Esophagus muscularis mucosa (tissue), 4 donors: ENCODE data around the gene SGTB. TPM values are rescaled to one million over a fixed set of nuclear protein-coding genes. Genes with fewer than 3 reads are reported as not detected.

Source experiments
- DNase-seq: peaks from one replicate; pipeline ENCODE4 v3.0.0-alpha.2; 2017; ENCODE audit errors: extremely low spot score
- H3K27ac ChIP-seq, 4 donors: fragments of 200-600 bp; sonication (generic); replicated peaks in 1 of 4; 1 replicate in 3 of 4; 2 replicates in 1 of 4; pipeline ENCODE4 v1.5.1; 2016 to 2019; ENCODE audit warnings: mild to moderate bottlenecking in 1 of 4
- H3K27me3 ChIP-seq, 4 donors: fragments of 200-600 bp; sonication (generic); one replicate each; pipeline versions ENCODE4 v1.5.1 to v1.6.0; 2016 to 2019
- H3K36me3 ChIP-seq, 4 donors: fragments of 200-600 bp; sonication (generic); one replicate each; pipeline ENCODE4 v1.5.1; 2016 to 2019
- H3K4me1 ChIP-seq, 4 donors: fragments of 200-600 bp; sonication (generic); one replicate each; pipeline ENCODE4 v1.5.1; 2016 to 2019
- H3K4me3 ChIP-seq, 4 donors: fragments of 200-600 bp; sonication (generic); 1 replicate in 2 of 4; 2 replicates in 2 of 4; pipeline ENCODE4 v1.5.1; 2016 to 2019; ENCODE audit warnings: mild to moderate bottlenecking in 4 of 4, moderate library complexity in 1 of 4
- H3K9me3 ChIP-seq, 4 donors: fragments of 200-600 bp; sonication (generic); 1 replicate in 3 of 4; 2 replicates in 1 of 4; pipeline ENCODE4 v1.5.1; 2016 to 2019
- CTCF ChIP-seq, 3 experiments: fragments of 200-600 bp in 2 of 3; fragments of 450-650 bp in 1 of 3; sonication (generic) in 2 of 3; IDR thresholded peaks; one replicate each; pipeline ENCODE4 v1.5.1; 2017 to 2019; ENCODE audit warnings: antibody characterized with exemption in 3 of 3, mild to moderate bottlenecking in 2 of 3, moderate library complexity in 1 of 3
- EP300 ChIP-seq: sonication (generic); formaldehyde crosslinking; IDR thresholded peaks from one replicate; pipeline ENCODE4 v1.6.1; 2017; ENCODE audit warnings: antibody characterized with exemption
- POLR2A ChIP-seq: fragments of 450-650 bp; IDR thresholded peaks from one replicate; pipeline ENCODE4 v1.6.1; 2017; ENCODE audit warnings: antibody characterized with exemption, moderate library complexity, mild to moderate bottlenecking, low read depth
- POLR2AphosphoS5 ChIP-seq, 2 donors: sonication (generic); formaldehyde crosslinking; IDR thresholded peaks; one replicate each; pipeline ENCODE4 v1.6.1; 2017; ENCODE audit warnings: antibody characterized with exemption in 2 of 2
- WGBS: methylation state at CpG from one replicate; pipeline ENCODE4 v1.1.5; 2018; 5-methylcytosine and 5-hydroxymethylcytosine counted together
- intact Hi-C: fragments of 100-400 bp; cut with DNase I; formaldehyde crosslinking; loops from one replicate; pipeline ENCODE4 v1.15.1; 2023
- total RNA-seq, 4 donors: library from RNA; depleted of rRNA; stranded (reverse); fragments of >200 nt; gene quantifications; one replicate each; pipeline versions ENCODE4 v1.1.0 to v1.2.1, GENCODE V29; 2016

The SGTB gene
- total RNA-seq, 4 donors from 2014 or later: 11.4 to 16.5 (median 14.4) TPM

DNA sequence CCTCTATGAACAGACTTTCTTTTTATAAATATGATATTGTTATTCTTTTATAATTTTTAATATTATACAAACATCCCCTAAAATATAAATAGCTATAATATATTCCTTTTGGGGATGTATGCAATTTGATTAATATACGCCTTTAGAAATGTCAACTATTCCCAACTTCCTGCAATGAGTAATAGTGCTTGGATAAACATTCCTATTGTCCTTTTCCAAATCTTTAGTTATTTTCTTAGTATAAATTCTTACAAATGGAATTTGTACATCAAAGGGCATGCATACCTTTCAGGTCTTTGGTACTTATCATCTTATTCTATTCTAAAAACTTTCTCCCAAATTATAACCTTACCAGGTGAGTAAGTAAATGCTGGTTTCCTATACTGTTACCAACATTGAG is 6.3 kb upstream of the SGTB start:
- 82% methylated on average over 1 of the region's 1 CpG for WGBS
- intact Hi-C loops: no loop called here
- no peak for DNase-seq
- Histone ChIP-seq H3K27me3 (no peaks in the 10 kb centered on the region), H3K36me3 (no peaks in the 10 kb centered on the region), H3K4me3 (no peak overlapping the region), H3K4me1 (peaks cover under 1 to 16% (median 13%) of the 10 kb centered on the region in 4 donors), H3K9me3 (no peaks in the 10 kb centered on the region), H3K27ac (no peak overlapping the region)
- TF ChIP-seq CTCF (IDR thresholded peaks at IDR 0.05): no peak
- no peak for TF ChIP-seq POLR2A
- TF ChIP-seq POLR2AphosphoS5 (IDR thresholded peaks at IDR 0.05): no peak
- no peak for TF ChIP-seq EP300

DNA sequence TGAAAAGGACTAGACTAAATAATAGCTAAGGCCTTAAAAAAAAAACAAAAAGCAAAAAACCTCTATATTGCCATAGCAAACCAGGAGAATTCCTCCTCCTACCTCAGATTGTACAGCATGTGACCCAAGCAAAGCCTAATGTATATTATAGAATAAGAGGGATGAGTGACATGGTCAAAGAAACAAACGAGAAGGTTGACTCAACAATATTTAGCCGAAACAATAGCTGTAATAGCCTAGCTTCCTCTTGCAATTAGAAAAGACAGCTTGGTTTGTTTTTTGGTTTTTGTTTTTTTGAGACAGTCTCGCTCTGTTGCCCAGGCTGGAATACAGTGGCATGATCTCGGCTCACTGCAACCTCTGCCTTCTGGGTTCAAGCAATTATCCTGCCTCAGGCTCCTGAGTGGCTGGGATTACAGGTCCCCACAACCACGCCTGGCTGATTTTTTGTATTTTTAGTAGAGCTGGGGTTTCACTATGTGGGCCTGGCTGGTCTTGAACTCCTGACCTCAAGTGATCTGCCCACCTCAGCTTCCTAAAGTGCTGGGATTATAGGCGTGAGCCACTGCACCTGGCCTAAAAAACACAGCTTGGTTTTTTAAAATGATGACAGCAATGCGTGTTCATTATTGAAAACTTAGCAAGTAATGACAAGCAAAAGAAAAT is 5.7 kb upstream of the SGTB start:
- Histone ChIP-seq H3K27me3 (no peaks in the 10 kb centered on the region), H3K27ac (no peak overlapping the region), H3K9me3 (no peaks in the 10 kb centered on the region), H3K4me3 (no peak overlapping the region), H3K4me1 (peaks cover 6 to 22% (median 17%) of the 10 kb centered on the region in 4 donors), H3K36me3 (no peaks in the 10 kb centered on the region)
- 82% methylated on average over 7 of the region's 7 CpGs for WGBS
- intact Hi-C loops: no loop called here
- DNase-seq: no peak
- TF ChIP-seq EP300 (no peak), POLR2A (no peak), CTCF (IDR thresholded peaks at IDR 0.05) (no peak), POLR2AphosphoS5 (IDR thresholded peaks at IDR 0.05) (no peak)

GRCh38 chr5:65722575-65723403 is 880 bp upstream of the SGTB start:
- peak overlapping the region; percentile 75 to 86 (median 80) for H3K27ac ChIP-seq

GRCh38 chr5:65721050-65721719 is 724 bp downstream of the SGTB start:
- peak overlapping the region; percentile 75 to 86 (median 80) for H3K27ac ChIP-seq
- peak; percentile 93 for DNase-seq
- H3K36me3 ChIP-seq: peaks cover 0 to 13% (median 0%) of the 10 kb centered on the region in 4 donors
- intact Hi-C loops: loop anchor here (5.0 kb wide), 2 partner anchors 206 to 421 kb away; partner anchors contain the start of genes ERBIN and SREK1
- no peak for TF ChIP-seq POLR2A
- TF ChIP-seq POLR2AphosphoS5 (IDR thresholded peaks at IDR 0.05): peak in 1 of 2 donors; percentile 20
- no peak for TF ChIP-seq CTCF (IDR thresholded peaks at IDR 0.05)
- no peaks in the 10 kb centered on the region for H3K27me3 ChIP-seq
- peaks cover 10 to 35% (median 28%) of the 10 kb centered on the region in 4 donors for H3K4me1 ChIP-seq
- 2% methylated on average over 19 of the region's 19 CpGs for WGBS
- no peaks in the 10 kb centered on the region for H3K9me3 ChIP-seq
- H3K4me3 ChIP-seq: peak overlapping the region; percentile 77 to 99 (median 91)

More at GRCh38 chr5:65722575-65723403, 880 bp upstream of the SGTB start:
- DNase-seq: no peak
- Histone ChIP-seq H3K4me1 (peaks cover 10 to 35% (median 28%) of the 10 kb centered on the region in 4 donors), H3K9me3 (no peaks in the 10 kb centered on the region), H3K27me3 (no peaks in the 10 kb centered on the region), H3K4me3 (peak overlapping the region; percentile 77 to 99 (median 91)), H3K36me3 (peaks cover 0 to 7% (median 0%) of the 10 kb centered on the region in 4 donors)
- 3% methylated on average over 24 of the region's 28 CpGs for WGBS
- intact Hi-C loops: loop anchor here (5.0 kb wide), 2 partner anchors 205 to 420 kb away; partner anchors contain the start of genes ERBIN and SREK1
- TF ChIP-seq POLR2AphosphoS5 (IDR thresholded peaks at IDR 0.05) (no peak), EP300 (no peak), POLR2A (no peak), CTCF (IDR thresholded peaks at IDR 0.05) (no peak)
